Measurements from ENCODE around the gene PRDM11.

PRDM11 gene

DNA sequence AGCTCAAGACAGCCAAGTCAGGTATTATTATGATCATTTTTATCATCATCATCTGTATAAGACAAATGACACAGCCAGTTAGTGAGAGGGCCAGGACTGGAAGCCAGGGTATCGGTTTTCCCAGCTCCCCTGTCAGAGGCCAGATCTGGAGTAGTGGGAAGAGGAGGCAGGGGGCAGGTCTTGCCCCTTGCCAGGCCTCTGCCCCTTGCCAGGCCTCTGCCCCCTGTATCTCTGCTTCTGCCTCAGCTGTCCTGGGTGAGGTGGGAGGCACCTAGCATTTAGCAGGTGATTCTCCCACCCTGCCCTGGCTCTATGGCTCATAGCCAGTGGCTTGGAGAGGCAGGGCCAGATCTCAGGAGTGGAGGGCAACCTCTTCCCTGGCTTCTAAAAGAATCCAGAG lies 67.3 kb downstream of the PRDM11 start:
- TF ChIP-seq, protein P1, sequence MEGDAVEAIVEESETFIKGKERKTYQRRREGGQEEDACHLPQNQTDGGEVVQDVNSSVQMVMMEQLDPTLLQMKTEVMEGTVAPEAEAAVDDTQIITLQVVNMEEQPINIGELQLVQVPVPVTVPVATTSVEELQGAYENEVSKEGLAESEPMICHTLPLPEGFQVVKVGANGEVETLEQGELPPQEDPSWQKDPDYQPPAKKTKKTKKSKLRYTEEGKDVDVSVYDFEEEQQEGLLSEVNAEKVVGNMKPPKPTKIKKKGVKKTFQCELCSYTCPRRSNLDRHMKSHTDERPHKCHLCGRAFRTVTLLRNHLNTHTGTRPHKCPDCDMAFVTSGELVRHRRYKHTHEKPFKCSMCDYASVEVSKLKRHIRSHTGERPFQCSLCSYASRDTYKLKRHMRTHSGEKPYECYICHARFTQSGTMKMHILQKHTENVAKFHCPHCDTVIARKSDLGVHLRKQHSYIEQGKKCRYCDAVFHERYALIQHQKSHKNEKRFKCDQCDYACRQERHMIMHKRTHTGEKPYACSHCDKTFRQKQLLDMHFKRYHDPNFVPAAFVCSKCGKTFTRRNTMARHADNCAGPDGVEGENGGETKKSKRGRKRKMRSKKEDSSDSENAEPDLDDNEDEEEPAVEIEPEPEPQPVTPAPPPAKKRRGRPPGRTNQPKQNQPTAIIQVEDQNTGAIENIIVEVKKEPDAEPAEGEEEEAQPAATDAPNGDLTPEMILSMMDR (IDR thresholded peaks at IDR 0.05; ENCODE audit: borderline replicate concordance, control extremely low read depth, extremely low read depth, insufficient read depth, missing control alignments) = no peak
- DNase-seq (ENCODE audit: low spot score) = no peak
- in situ Hi-C loops (cut with MboI; ENCODE audit: low sequenced_read_pairs, unreplicated experiment) = no loop called here

DNA sequence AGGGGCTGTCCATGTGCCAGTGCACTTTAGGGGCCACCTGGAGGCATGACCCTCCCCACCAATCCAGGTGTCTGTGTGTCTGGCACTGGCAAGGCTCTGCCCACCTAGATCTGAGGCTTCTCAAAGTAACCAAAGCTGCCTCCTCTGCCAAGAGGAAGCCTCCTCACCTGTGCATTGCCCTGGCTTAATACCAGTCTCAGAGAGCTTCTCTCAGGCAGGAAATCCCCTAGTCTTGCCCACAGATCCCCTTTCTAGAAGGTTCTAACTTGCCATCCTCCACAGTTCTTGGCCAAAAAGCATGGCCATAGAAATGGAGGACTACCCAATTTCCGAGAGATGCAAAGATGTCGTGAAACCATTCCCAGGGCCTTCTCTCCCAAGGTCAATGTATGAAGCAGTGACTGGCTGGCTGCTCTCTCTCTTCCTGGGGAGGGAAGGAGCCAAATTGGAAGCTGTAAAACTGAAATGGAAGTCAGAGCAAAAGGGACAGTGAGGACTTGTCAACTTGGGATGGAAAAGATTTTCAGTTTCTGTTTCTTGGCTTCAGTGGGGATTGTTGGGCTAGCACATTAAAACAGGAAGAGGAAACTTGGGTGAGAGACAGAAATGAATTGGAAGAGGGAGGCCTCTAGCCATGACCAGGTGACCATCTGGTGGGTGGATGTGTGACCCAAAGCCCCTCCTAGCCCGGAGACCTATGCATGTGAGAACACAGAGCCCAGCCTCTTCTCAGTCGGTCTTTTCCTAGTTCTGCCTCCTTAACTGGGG lies 68.8 kb downstream of the PRDM11 start:
- DNase-seq (ENCODE audit: low spot score) = no peak
- TF ChIP-seq, protein P1 (IDR thresholded peaks at IDR 0.05; ENCODE audit: borderline replicate concordance, control extremely low read depth, extremely low read depth, insufficient read depth, missing control alignments) = no peak
- in situ Hi-C loops (cut with MboI; ENCODE audit: low sequenced_read_pairs, unreplicated experiment) = no loop called here

DNA sequence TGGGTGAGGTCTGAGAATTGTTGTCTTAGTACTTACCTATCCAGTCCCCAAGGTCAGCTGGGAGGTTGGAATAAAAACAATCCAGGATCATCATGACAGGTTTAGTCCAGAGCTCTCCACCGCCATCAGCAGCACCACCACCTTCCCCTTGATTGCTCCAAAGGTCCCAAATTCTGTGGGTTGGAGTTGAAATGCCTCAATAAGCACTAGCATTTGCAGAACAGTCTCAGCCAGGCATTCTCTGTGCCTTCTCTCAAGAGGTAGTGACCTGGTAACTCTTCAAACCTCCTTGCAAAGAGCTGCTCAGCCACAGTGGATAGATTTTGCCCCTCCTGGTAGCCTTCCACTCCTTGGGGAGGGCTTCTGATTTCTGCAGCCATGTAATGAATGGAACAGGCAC lies 69.6 kb downstream of the PRDM11 start:
- in situ Hi-C loops (cut with MboI; ENCODE audit: low sequenced_read_pairs, unreplicated experiment) = no loop called here
- no peak for DNase-seq (ENCODE audit: low spot score)
- TF ChIP-seq, protein P1 (IDR thresholded peaks at IDR 0.05; ENCODE audit: borderline replicate concordance, control extremely low read depth, extremely low read depth, insufficient read depth, missing control alignments) = no peak

DNA sequence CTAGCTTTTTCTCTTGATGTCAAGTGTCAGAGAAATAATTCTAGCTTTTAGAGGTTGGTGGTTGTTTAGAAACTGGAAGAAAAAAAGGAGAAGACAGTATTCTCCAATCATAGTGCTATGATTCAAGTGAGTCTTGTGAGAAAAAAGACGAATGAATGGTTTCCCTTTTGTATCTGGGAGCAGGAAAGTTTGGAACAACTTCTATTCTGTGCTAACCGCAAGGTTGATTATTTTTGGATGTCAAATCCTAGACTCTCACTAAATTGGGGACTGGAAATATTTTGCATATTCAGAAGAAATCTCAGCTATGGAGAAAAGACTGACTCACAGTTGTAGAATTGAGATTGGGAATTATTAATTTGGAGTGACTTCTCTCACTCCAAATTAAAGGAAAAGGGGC lies 70.5 kb downstream of the PRDM11 start:
- DNase-seq (ENCODE audit: low spot score) = no peak
- in situ Hi-C loops (cut with MboI; ENCODE audit: low sequenced_read_pairs, unreplicated experiment) = no loop called here
- TF ChIP-seq, protein P1 (IDR thresholded peaks at IDR 0.05; ENCODE audit: borderline replicate concordance, control extremely low read depth, extremely low read depth, insufficient read depth, missing control alignments) = no peak

DNA sequence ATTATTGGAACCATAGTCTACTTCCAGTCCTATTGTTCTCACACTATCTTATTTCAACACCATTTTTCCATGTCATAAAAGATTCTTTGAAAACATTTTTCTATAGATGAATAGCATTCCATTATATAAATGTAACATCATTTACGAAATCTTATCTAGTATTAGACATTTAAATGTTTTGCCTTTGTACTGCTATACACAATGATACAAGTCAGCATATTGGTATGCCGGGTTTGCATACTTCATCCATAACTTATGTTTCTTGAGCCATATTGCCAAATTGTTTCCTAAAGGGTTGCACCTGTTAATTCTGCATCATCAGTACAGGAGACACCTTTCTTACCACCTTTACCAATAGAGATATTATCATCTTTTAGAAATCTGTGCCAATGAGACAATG lies 71.6 kb downstream of the PRDM11 start:
- in situ Hi-C loops (cut with MboI; ENCODE audit: low sequenced_read_pairs, unreplicated experiment) = no loop called here
- TF ChIP-seq, protein P1 (IDR thresholded peaks at IDR 0.05; ENCODE audit: borderline replicate concordance, control extremely low read depth, extremely low read depth, insufficient read depth, missing control alignments) = no peak
- no peak for DNase-seq (ENCODE audit: low spot score)

DNA sequence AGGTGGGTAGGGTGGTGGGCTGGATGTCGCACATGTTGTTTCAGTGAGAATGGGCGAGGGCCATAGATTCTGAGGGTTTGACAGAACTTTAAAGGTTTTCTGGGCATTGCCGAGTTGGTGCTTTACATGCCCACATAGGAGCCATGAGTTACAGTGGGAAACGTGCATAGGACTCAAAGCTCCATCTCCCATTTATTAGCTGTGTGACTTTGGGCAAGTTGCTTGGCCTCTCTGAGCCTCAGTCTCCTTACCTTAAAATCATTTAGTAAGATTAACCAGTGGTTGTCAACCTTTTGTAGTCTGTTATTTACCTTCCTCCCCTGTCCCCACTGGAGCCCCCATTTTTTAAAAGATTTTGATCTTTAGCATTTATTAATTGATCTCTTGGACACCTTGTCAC lies 72.3 kb downstream of the PRDM11 start:
- no peak for DNase-seq (ENCODE audit: low spot score)
- TF ChIP-seq, protein P1 (IDR thresholded peaks at IDR 0.05; ENCODE audit: borderline replicate concordance, control extremely low read depth, extremely low read depth, insufficient read depth, missing control alignments) = no peak
- in situ Hi-C loops (cut with MboI; ENCODE audit: low sequenced_read_pairs, unreplicated experiment) = no loop called here
